ENCODE measurements around the gene GTF2I.
"Not testable (repeated sequence)": the region's sequence is repeated elsewhere in the genome, so short reads cannot be mapped to it uniquely, and the experiment has no call there.

The GTF2I gene

GRCh38 chr7:74775111-74775510, 117.6 kb downstream of the GTF2I start:
- not testable (repeated sequence) for H3K4me3 Mint-ChIP-seq, H3K36me3 Mint-ChIP-seq, H3K27me3 Mint-ChIP-seq, H3K9me3 Mint-ChIP-seq, H3K4me1 Mint-ChIP-seq, H3K27ac Mint-ChIP-seq

GRCh38 chr7:74779053-74779452, 121.5 kb downstream of the GTF2I start:
- H3K4me3 Mint-ChIP-seq, H3K9me3 Mint-ChIP-seq: not testable (repeated sequence)

GRCh38 chr7:74781746-74782145, 124.2 kb downstream of the GTF2I start:
- not testable (repeated sequence) for H3K27ac Mint-ChIP-seq, H3K4me1 Mint-ChIP-seq, H3K4me3 Mint-ChIP-seq, H3K9me3 Mint-ChIP-seq, H3K36me3 Mint-ChIP-seq, H3K27me3 Mint-ChIP-seq

More at GRCh38 chr7:74779053-74779452, 121.5 kb downstream of the GTF2I start:
- not testable (repeated sequence) for H3K4me1 Mint-ChIP-seq, H3K27me3 Mint-ChIP-seq, H3K36me3 Mint-ChIP-seq, H3K27ac Mint-ChIP-seq

- not testable (repeated sequence) for H3K36me3 Mint-ChIP-seq, H3K27me3 Mint-ChIP-seq, H3K9me3 Mint-ChIP-seq, H3K4me3 Mint-ChIP-seq, H3K4me1 Mint-ChIP-seq, H3K27ac Mint-ChIP-seq
Observed at GRCh38 chr7:74783595-74783994, 126.1 kb downstream of the GTF2I start.

GRCh38 chr7:74788369-74789150, 131.0 kb downstream of the GTF2I start:
- H3K27ac Mint-ChIP-seq, H3K4me3 Mint-ChIP-seq, H3K36me3 Mint-ChIP-seq, H3K27me3 Mint-ChIP-seq, H3K9me3 Mint-ChIP-seq, H3K4me1 Mint-ChIP-seq: not testable (repeated sequence)

GRCh38 chr7:74789200-74789736, 131.8 kb downstream of the GTF2I start:
- not testable (repeated sequence) for H3K9me3 Mint-ChIP-seq, H3K27me3 Mint-ChIP-seq, H3K4me3 Mint-ChIP-seq, H3K36me3 Mint-ChIP-seq, H3K27ac Mint-ChIP-seq, H3K4me1 Mint-ChIP-seq

- H3K27ac Mint-ChIP-seq, H3K27me3 Mint-ChIP-seq, H3K4me3 Mint-ChIP-seq, H3K36me3 Mint-ChIP-seq, H3K9me3 Mint-ChIP-seq, H3K4me1 Mint-ChIP-seq: not testable (repeated sequence)
Observed at GRCh38 chr7:74797848-74798622, 140.5 kb downstream of the GTF2I start.

GRCh38 chr7:74798644-74799043, 141.1 kb downstream of the GTF2I start:
- H3K4me3 Mint-ChIP-seq, H3K27ac Mint-ChIP-seq, H3K4me1 Mint-ChIP-seq, H3K27me3 Mint-ChIP-seq, H3K36me3 Mint-ChIP-seq, H3K9me3 Mint-ChIP-seq: not testable (repeated sequence)

Data from activated naive CD4-positive, alpha-beta T cell treated with anti-CD3 and anti-CD28 coated beads, Interleukin-2, amount 50 U/mL, for 24 hours (primary cell).